Fibroblast of skin of right quadriceps (primary cell): ENCODE measurements around the gene AFAP1.

ENCODE experiments used
- DNase-seq: peaks from one replicate; pipeline ENCODE4 v3.0.0-alpha.2; 2013

AFAP1 gene

DNA sequence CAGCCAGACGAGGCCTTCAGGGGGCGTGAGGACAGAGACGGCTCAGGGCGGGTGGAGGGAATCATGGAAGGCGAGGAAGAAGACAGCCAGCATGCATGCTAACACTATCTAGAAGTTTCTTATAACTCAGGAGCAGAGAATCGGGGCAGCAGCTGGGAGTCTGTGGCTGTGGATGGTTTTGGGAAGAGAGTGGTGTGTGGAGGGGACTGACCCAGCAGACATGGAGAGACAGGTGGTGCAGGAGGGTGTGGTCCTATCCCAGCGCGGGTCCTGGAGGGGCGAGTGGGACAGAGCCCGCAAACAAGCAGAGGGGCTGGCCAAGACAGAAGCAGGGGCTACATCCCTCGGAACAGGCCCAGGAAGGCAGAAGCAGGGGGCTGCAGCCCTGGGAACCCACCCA is 192.1 kb downstream of the AFAP1 start:
- no peak for DNase-seq

DNA sequence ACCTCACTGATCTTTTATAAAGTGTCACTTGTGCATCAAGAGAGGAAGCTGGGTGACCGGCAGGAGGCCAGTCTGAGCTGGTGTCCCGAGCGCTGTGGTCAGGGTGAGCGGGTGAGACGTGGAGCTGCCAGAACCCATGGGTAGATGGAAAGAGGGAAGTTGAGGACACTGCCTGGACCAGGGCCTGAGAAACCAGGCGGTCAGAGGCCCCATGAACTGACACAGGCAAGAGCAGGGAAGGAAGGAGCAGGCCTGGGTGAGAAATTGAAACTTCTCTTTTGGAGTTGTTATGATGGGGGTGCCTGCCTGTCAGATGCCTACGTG is 192.6 kb downstream of the AFAP1 start:
- DNase-seq, result no peak

DNA sequence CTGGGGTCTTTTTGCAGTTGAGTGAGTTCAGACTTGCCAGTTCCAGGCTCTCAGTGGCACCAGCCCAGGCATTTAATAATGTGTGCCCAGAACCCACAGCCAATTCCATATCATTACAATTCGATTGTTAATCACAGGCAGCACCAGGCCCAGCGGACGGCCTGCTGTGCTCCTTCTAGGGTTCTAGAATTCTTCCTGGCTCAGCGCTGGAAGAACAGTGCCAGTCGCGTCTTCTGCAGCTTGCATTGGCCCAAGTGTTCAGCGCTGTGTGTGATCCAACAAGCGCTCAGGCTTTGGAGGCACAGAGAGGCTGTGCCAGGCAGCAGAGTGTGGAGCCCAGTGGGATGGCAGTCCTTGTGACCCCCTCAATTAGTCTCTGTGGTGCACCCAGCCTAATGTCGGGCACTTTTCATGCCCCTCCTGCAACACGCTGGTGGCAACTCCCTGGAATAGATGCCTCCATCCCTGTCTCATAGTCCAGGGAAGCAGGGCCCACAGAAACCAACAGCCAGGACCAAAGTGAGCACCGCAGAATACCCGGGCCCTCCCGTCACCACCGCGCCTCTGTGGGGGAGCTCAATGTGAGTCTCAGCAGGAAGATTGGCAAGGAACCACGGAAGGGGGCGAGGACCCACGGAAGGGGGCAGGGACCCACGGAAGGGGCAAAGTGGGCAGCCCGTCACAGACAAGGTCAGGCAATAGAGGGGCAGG is 193.2 kb downstream of the AFAP1 start:
- DNase-seq, result no peak

DNA sequence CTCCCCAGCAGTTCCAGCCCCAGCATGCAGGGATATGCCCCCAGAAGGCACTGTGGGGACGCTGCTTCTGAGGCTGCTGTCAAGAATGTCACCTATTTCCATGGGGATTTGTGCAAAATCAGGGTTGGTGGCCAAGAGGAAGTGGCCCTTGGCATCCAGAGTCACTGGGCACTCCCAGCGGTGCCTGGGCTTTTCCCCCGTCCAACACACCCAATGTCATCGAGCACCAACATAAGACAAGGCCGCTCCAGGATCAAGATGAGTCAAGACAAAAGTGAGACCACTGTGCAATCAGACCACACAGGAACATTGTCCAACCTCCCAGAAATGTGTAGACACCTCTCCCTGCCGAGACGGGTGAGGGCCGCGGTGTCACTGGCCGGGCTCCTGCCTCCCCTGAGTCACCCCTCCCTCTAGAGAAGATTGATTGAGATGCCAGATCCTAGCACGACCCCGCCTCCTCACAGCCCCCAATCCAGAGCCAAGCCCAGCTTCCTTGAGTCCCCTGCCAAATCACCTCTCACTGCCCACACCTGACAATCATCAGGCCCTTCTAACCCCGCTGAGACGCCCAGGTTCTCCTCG is 194.3 kb downstream of the AFAP1 start:
- DNase-seq, result no peak

DNA sequence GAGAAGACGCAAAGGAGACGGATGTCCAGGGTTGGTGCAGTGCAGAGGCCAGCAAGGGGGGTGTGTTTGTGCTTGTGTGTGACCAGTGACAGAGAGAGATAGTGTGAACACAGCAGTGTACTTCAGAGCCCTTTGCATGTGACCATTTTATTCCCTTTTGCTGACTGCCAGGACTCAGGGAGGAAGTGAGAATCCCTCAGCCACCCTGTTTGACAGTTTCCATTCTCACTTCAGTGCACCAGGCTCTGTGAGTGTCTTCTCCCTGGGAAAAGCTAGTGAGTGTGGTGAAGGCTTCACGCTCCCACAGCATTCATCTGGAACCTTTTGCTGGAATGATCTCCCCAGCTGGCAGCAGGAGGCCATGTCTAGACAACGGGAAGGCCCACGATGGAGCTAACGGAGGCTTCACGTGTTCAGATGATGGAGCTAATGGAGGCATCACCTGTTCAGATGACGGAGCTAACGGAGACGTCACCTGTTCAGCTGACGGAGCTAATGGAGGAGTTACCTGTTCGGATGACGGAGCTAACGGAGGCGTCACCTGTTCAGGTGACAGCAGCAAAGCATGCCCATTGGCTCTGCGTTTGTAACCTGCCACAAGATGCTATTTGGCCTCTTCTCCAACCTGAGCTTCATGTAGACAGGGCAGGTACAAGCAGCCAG is 195.4 kb downstream of the AFAP1 start:
- DNase-seq, result no peak

DNA sequence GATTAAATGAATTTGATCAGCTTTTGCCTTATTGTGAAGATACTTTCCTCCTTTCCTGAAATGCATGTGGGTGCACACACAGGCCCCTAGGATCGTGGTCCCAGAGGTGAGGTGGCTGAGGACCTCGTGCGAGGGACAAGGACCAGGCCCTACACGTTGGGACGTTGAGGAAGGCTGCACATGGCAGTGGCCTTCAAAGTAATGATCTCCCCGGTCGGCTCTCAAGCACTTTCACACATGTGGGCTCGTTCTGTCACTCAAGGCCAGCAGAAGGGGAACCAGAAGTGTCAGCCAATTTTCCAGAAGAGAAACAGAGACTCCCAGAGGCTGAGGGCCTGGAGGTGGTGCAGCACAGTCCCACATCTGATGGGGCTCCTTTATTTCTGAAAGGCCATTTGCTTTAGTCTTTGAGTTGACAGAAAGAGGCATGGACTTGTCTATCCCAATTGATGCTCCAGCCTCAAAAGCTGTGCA is 196.8 kb downstream of the AFAP1 start:
- no peak for DNase-seq

DNA sequence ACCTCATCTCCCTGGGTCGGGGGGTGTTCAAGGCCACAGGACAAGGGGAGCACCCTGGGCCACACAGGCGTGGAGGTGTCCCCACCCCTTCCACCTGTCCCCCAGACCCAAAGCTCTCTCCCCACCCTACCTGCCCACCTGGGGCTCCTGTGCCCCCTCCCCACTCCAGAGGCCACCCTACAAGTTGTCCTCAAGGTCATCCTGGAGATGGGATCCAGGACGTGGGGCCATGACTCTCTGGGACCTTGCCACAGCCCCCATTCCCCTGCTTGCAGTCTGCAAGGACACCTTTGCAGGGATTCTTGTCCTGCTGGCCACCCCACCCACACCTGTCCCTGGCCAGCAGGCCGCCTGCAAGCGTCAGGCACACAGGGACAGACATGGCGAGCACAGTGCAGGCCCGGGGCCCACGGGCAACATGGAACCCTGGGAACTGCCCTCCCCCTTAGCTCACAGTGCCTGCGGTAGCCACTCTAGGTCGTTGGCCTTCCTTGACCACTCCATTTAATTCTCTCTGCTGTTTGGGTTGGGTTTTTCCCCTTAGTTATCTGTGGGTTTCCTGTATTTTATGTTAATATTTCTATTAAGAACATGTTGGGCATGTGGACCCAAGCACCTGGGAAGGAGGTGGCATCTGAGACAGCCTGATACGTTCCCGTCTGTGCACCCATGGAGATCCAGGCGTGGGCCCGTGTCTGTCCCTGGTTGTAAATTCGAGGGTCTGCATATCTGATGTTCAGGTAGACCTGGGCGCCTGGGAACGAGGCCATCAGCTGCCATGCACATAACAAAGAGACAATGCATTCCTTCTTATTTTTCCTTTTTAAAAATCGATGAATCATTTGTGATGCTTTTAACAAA is 197.5 kb downstream of the AFAP1 start:
- no peak for DNase-seq

DNA sequence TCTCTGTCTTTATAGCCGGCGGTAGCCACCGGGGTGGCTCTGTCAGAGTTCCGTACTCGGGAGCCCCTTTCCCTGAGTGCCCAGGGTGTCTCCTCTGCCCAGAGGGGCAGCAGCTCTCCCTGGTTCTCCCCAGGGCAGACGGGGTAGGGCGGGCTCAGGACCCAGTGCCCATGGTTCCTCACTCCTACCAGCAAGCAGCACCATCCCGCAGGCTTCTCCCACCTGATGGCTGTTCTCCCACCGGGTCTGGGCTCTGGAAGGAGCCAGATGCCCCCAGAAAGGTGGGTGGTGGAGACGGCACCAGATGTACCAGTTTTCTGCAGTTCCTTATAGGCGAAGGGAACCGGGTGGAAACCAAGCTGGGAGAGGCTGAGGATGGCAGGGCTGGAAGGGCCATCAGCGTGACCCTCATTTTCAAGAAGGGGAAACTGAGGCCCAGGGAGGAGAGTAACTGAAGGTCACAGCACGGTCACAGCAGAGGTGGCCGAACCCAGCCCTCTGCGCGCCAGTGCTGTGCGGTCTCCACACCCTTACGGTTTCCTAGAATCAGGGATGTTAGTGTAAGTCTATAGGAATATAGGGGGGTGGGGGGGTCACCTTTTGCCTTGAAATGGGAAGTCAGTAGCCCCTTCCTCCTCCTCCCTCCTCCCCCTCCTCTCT is 198.7 kb downstream of the AFAP1 start:
- no peak for DNase-seq

DNA sequence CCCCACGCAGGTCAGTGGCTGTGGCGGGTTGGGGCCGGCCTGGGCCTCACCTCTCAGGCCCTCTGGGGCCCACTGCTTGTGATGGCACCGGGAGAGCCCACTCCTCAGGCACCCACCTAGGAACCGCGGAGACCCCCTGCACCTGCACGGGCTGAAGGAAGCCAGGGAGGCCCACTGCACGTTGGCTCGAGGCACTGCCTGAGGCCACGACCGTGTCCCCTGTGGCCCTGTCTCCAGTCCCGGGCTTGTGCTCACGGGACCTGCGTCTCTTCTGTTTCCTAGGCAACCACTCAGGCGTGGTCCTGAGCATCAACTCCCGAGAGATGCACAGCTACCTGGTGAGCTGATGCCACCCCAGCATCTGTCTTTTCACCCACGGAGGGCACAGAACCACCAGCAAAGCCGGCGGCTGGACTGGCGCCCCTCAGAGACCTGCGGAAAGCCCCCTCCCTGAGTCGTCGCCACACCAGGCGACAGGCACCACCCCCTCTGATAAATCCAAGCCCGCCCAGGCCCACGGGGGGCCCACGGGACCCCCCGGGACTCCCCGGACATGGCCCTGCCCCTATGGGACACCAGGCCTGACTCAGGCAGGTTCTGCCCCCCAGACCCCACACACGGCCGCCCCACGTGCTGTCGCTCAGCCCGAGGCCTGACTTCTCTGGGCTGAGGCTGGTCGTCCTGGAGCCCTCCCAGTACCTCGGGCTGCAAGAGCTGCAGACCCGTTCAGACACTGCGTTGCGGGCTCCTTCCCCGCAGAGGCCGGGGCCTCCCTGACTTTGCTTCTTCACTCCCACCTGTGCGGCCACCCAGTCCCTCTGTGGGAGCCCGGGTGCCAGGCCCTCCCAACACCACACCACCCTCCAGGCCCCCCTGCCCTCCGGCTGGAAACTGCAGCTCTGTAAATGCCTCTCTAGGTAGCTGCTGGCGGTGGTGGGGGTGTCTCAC is 199.5 kb downstream of the AFAP1 start:
- no peak for DNase-seq

DNA sequence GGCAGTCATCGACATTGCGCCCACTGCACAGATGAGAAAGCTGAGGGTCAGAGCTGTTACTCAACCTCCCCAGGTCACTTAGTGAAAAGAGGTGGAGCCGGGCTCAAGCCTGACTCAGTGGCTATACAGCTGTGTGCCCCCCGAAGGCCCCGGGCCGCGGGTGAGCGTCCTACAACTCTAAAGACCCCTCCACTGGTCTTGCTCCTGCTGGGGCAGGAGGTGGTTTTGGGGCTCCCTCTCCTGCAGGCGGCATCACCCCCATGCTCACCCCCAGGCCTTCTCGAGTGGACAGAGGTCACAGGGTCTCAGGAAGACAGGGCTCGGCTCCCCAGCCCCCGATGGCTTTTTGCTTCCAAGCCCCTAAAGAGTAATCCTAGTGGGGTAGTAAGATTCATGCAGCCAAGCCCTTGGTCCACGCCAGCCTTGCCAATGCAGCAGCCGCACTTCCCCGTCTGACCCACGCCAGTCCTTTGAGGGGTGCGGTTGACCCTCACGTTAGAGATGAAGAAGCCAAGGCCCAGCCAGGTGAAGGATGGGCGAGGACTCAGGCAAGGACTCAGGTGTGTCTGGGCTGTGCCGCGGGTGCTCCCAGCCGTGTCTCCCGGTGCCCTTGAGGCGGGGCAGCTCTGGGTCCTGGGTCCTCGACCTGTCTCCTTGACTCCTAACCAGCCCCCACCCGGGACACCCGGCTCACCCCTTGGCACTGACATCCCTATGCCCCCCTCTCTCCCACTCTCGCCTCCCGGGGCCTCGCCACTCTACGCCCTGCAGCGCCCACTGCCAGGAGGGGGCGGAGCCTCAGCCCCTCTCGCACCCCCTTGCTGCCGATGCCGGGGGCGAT is 200.4 kb downstream of the AFAP1 start:
- no peak for DNase-seq

DNA sequence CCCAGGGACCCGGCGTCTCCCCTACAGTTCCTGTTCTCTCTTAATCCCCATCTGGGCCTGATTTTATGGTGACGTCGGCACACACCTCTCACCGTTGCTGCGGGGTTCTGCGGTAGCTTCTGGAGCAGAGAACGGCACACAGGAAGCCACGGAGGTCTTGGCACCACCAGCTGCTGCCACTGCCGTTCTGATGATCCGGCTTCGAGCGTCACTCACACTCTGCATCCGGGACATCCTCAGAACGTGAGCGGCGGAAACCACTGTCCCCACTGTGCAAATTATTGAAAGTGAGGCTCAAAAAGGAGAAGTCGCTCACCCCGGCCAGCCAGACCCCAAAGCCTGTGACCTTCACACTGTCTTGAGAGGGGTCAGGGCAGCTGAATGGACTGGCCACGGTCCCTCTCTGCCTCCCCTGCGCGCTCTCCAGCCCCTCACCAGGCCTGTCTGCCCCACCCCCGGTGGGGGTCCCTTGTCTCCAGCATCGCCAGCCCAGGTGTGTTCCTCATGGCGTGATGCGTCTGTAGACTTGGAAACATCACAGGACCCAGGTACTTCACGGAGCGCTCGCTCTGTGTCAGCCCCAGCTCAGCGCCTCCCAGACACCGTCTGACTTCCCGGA is 201.1 kb downstream of the AFAP1 start:
- no peak for DNase-seq

DNA sequence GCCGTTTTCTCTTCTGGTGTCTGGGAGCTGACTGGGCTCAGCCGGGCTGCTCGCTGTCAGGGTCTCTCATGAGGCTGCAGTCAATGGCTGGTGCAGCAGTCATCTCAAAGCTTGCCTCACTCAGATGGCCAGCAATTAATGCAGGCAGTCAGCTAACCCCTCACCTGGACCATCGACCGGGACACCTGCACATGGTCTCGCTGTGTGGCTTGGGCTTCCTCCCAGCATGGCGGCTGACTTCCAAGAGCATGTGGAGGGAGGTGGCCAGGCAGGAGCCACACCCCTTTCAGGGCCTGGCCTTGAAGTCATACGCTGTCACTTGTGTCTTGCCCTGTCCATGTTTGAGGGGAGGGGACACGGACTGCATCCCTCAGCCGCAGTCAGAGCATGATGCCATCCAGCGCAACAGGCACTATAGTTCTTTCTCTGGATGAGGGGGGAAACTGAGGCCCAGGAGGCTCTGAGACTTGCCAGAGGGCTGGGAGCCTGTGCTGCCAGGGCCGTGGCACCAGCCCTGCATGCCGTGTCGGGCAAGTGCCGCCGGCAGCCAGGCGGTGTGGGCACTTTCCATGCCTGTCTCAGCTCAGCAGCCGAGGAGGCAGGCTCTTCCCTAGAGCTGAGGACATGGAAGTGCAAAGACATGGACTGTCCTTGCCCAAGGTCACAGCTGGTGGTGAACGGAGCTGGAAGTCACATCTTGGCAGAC is 201.8 kb downstream of the AFAP1 start:
- DNase-seq, result no peak

DNA sequence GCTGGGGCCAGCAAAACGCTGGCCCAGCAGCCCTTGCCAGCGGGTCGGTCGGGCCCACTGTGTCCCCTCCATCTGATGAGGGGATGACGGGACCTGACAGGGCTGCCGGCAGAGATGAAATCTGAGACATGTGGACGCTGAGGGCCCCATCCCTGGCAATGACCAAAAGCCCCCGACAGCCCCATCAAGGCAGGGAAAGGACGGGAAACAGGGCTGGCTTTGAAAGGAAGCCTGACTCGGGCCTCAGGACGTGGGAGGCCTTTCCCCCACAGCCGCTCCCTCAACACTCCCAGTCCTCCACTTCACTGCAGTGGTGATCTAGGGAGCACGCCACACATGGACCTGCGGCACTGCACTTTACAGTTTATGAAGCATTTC is 202.4 kb downstream of the AFAP1 start:
- no peak for DNase-seq

DNA sequence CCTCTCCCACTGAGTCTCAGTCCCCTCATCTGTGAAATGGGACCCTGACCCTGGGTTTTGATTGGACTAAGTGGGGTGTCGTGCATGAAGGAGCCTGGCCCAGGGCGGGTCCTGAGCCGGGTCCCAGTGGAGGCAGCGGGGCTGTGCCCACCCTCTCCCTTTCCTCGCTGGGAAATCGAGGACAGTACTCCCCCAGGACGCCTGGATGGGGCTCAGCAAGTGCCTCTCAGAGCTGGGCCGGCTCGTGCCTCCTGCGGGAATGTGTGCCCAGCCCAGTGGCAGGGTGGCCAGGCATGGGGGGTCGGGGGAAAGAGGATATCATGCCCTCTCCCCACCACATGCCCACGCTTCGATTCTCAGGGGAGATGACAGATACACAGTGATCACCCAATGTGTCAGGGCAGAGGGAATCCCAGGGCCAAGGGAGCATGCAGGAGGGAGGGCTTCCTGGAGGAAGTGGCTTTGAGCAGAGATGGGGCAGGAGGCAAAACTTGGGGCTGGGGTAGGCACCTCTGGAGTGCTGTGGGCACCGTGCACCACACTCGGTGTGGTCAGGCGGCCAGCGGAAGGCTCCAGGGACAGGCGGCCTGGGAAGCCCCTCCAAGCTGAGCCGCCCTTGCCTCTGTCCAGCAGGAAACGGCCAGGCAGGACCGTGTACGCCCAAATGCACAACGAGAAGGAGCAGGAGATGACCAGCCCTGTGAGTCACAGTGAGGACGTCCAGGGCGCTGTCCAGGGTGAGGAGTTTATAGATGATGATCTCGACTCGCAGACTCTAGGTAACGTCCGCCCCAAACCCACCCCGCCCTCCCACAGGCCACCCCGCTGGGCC is 203.0 kb downstream of the AFAP1 start:
- no peak for DNase-seq

DNA sequence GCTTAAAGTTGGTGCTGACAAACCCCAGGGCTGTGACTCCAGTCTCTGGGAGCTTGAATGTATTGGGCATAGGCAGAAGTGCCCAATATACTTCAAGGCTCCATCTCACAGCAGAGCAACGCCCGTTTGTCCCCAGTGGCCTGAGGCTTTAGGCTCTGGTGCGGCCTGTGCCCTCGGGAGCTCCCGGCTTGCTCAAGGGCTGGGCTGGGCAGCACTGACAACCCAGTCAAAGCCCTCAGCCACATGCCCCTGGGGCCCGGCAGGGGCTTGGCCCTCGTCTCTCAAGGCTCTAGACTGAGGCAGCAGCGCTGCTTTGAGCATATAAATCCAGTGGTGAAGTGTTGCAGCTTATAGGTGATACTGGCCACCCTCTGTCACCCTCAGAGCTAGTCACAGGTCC is 203.7 kb downstream of the AFAP1 start:
- no peak for DNase-seq

DNA sequence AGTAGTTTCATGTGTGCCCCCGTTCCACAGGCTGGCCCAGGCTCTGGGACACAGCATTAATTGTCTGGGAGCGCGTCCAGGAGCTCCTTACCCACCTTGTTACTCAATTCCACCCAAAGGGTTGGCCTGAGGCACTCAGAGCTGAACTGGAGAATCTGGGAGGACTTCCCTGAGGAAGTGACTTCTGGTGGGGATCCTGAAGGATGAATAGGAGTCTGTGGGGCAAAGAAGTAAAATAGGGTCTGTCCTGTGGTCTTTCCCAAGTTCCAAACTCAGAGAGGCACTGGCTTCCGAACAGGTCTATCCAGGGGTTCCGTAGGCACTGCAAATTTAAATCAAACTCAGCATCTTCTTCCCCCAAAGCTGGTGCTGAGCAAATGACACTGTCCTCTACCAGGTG is 204.3 kb downstream of the AFAP1 start:
- no peak for DNase-seq

DNA sequence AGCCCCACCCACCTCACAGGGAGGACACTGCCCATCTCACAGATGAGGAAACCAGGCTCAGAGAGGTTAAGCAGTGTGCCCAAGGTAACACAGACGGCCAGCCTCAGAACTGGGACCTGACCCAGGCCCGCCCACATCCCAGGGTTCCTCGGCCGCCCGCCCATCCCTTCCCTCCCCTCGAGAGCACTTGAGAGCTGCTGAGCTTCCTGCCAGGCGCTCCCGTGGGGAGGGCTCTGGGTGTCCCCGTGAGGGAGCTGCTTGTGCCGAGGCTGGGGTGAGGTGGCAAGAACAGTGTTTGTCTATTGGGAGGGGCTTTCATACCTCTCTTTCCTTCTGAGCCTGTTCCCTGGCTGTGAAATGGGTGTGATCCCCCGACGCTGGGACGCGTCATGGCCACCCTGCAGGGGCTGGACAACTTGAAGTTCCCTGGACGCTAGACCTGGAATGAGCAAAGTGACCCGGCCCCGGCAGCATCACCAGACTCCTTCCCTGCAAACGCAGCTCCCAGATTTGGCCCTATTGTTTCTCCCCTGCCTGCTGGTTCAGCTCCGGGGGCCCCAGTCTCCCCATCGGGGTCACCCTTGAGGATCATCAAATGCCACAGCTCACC is 204.9 kb downstream of the AFAP1 start:
- no peak for DNase-seq
